ENCODE measurements around the gene CTBP2. TPM values are rescaled to one million over a fixed set of nuclear protein-coding genes. Genes with fewer than 3 reads are reported as not detected.

The CTBP2 gene
- total and polyA plus RNA-seq, 2 donors: 45.3 to 49.8 TPM

GRCh38 chr10:125102821-125103220 lies 57.5 kb downstream of the CTBP2 start:
- peaks cover 3% of the 10 kb centered on the region for H3K36me3 ChIP-seq (ENCODE audit: insufficient read depth)
- no peak overlapping the region for H3K27ac ChIP-seq (ENCODE audit: low read depth)
- H3K4me3 ChIP-seq (ENCODE audit: low read depth, low read length): no peak overlapping the region
- 90% methylated on average over 10 of the region's 10 CpGs for WGBS
- H3K4me1 ChIP-seq (ENCODE audit: insufficient read depth): no peaks in the 10 kb centered on the region
- no peak for DNase-seq (ENCODE audit: extremely low spot score)

- WGBS: 59% methylated on average over 3 of the region's 3 CpGs
- DNase-seq (ENCODE audit: extremely low spot score): no peak
- no peak overlapping the region for H3K4me3 ChIP-seq (ENCODE audit: low read depth, low read length)
- H3K27ac ChIP-seq (ENCODE audit: low read depth): no peak overlapping the region
- peaks cover 1% of the 10 kb centered on the region for H3K36me3 ChIP-seq (ENCODE audit: insufficient read depth)
- H3K4me1 ChIP-seq (ENCODE audit: insufficient read depth): no peaks in the 10 kb centered on the region
Measured at GRCh38 chr10:125102246-125102645, 58.1 kb downstream of the CTBP2 start.

DNA sequence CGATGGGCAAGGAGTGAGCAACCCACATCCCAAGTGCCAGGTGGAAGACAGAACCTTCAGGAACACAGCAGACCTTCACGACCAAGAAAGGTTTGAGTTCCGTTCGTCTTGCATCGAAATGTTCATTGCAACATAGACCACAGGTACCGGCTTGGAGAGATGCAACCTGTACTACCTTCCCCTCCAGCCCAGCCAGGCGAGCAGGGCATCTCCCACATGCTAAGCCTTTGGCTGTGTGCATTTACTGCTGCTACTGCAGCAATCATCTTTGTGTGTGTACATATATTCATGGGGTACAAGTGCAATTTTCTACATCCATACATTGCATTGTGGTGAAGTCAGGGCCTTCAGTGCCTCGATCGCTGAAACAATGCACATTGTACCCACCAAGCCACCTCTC lies 58.8 kb downstream of the CTBP2 start:
- no peaks in the 10 kb centered on the region for H3K4me1 ChIP-seq (ENCODE audit: insufficient read depth)
- H3K4me3 ChIP-seq (ENCODE audit: low read depth, low read length): no peak overlapping the region
- H3K27ac ChIP-seq (ENCODE audit: low read depth): no peak overlapping the region
- WGBS: 95% methylated on average over 9 of the region's 9 CpGs
- no peaks in the 10 kb centered on the region for H3K36me3 ChIP-seq (ENCODE audit: insufficient read depth)
- DNase-seq (ENCODE audit: extremely low spot score): no peak

DNA sequence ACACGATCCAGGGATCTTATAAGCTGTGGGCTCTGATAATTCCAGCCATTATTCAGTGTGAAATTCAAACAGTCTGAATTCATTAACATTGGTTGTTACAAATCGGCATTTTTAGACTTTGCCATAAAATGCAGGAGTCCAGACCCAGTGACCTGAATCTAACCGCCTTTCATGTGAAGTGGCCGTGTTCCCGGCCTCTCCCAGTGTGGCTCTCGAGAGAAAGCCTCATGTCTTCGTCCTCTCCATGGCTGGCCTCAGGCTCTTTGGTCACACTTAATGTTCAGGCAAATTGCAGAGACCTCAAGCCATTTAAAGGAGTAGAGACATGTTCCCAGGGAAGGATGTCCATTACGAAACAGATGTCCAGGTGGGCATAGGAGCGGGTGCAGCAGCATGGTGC lies 59.3 kb downstream of the CTBP2 start:
- 90% methylated on average over 9 of the region's 9 CpGs for WGBS
- no peaks in the 10 kb centered on the region for H3K4me1 ChIP-seq (ENCODE audit: insufficient read depth)
- no peak overlapping the region for H3K27ac ChIP-seq (ENCODE audit: low read depth)
- H3K36me3 ChIP-seq (ENCODE audit: insufficient read depth): no peaks in the 10 kb centered on the region
- no peak overlapping the region for H3K4me3 ChIP-seq (ENCODE audit: low read depth, low read length)
- no peak for DNase-seq (ENCODE audit: extremely low spot score)

GRCh38 chr10:125097409-125098070 lies 62.8 kb downstream of the CTBP2 start:
- no peak overlapping the region for H3K4me3 ChIP-seq (ENCODE audit: low read depth, low read length)
- 95% methylated on average over 20 of the region's 20 CpGs for WGBS
- DNase-seq (ENCODE audit: extremely low spot score): no peak
- H3K27ac ChIP-seq (ENCODE audit: low read depth): no peak overlapping the region
- H3K36me3 ChIP-seq (ENCODE audit: insufficient read depth): no peaks in the 10 kb centered on the region
- H3K4me1 ChIP-seq (ENCODE audit: insufficient read depth): no peaks in the 10 kb centered on the region

DNA sequence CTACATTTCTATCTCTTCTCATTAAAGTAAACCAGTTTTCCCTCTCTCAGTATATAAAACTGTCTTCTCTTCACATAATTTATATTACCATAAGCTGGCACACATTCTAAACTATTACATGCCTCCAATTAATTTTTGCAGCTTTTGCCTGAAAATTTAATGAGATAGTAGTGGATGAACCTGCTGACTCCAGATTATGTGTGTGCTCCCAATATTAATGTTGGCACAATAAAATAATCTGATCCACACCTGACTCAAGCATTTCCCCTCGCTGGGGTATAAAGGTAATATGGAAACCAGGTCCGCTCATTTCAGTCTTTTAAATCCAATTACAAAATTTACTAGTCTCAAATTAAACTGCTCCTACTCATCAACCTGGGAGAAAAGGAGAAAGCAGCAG lies 63.4 kb downstream of the CTBP2 start:
- Histone ChIP-seq H3K36me3 (ENCODE audit: insufficient read depth) (no peaks in the 10 kb centered on the region), H3K27ac (ENCODE audit: low read depth) (no peak overlapping the region), H3K4me1 (ENCODE audit: insufficient read depth) (no peaks in the 10 kb centered on the region), H3K4me3 (ENCODE audit: low read depth, low read length) (no peak overlapping the region)
- DNase-seq (ENCODE audit: extremely low spot score): no peak
- WGBS: 95% methylated on average over 2 of the region's 2 CpGs

- H3K4me3 ChIP-seq (ENCODE audit: low read depth, low read length): no peak overlapping the region
- 74% methylated on average over 6 of the region's 6 CpGs for WGBS
- H3K36me3 ChIP-seq (ENCODE audit: insufficient read depth): no peaks in the 10 kb centered on the region
- H3K27ac ChIP-seq (ENCODE audit: low read depth): no peak overlapping the region
- H3K4me1 ChIP-seq (ENCODE audit: insufficient read depth): no peaks in the 10 kb centered on the region
- DNase-seq (ENCODE audit: extremely low spot score): no peak
Measured at GRCh38 chr10:125096371-125096770, 64.0 kb downstream of the CTBP2 start.

GRCh38 chr10:125095776-125096175 lies 64.6 kb downstream of the CTBP2 start:
- Histone ChIP-seq H3K4me3 (ENCODE audit: low read depth, low read length) (no peak overlapping the region), H3K36me3 (ENCODE audit: insufficient read depth) (no peaks in the 10 kb centered on the region), H3K27ac (ENCODE audit: low read depth) (no peak overlapping the region), H3K4me1 (ENCODE audit: insufficient read depth) (no peaks in the 10 kb centered on the region)
- no peak for DNase-seq (ENCODE audit: extremely low spot score)
- 38% methylated on average over 5 of the region's 5 CpGs for WGBS

- DNase-seq (ENCODE audit: extremely low spot score): no peak
- Histone ChIP-seq H3K4me3 (ENCODE audit: low read depth, low read length) (no peak overlapping the region), H3K27ac (ENCODE audit: low read depth) (no peak overlapping the region), H3K4me1 (ENCODE audit: insufficient read depth) (no peaks in the 10 kb centered on the region), H3K36me3 (ENCODE audit: insufficient read depth) (no peaks in the 10 kb centered on the region)
- 91% methylated on average over 6 of the region's 6 CpGs for WGBS
Measured at GRCh38 chr10:125095228-125095627, 65.1 kb downstream of the CTBP2 start.

DNA sequence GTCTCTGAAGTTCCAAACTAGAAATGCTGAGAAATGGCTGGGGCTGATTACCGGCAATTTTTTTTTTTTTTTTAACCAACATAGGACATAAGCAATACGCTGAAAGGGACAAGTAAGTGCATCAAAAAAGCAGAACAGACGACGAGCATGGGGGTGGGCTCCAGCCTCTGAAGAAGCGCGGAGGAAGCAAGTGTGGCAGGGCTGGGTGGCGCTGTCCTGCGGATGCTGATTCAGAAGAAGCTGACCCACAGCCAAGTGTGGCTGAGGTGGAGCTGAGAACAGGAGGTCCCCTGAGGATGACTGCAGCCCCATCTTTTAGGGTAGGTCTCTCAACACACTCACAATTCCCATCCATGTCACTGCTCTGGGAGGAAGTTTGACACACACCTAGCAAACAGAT lies 65.6 kb downstream of the CTBP2 start:
- Histone ChIP-seq H3K4me1 (ENCODE audit: insufficient read depth) (no peaks in the 10 kb centered on the region), H3K27ac (ENCODE audit: low read depth) (no peak overlapping the region), H3K4me3 (ENCODE audit: low read depth, low read length) (no peak overlapping the region), H3K36me3 (ENCODE audit: insufficient read depth) (no peaks in the 10 kb centered on the region)
- no peak for DNase-seq (ENCODE audit: extremely low spot score)
- 88% methylated on average over 8 of the region's 8 CpGs for WGBS

DNA sequence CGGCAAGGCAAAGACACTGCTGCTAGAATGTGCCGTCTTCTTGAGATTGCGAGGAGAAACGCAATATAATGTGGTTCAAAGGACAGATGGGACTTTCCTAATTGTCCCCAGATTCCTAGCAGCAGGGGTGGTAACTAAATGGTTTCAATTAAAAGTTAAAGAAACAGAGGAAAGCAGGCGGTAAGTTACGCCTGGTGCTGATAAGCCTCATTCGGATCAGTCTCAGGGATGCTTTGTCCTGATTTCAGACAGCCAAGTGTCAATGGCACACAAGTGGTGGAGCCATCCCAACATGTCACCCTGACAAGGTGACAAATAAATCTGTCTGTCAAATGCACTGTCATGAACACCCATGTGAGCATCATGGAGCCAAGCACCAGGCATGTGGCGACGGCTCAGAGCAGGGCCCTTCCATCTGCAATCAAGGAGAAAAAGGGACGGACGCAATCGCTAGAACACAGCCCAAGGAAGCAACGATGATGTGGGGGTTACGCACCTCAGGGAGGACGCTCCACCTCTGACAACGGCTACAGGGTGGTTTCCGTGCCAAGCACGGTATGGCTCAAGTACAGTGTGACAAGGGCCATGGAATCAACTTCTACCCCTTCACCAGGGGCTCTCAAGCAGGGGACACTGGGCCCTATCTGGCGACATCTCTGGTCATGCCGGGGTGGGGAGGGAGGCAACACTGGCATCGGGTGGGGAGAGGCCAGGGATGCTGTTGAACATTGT lies 66.2 kb downstream of the CTBP2 start:
- H3K4me1 ChIP-seq (ENCODE audit: insufficient read depth): no peaks in the 10 kb centered on the region
- WGBS: 89% methylated on average over 21 of the region's 21 CpGs
- no peak overlapping the region for H3K4me3 ChIP-seq (ENCODE audit: low read depth, low read length)

GRCh38 chr10:125093199-125093973 lies 67.0 kb downstream of the CTBP2 start:
- Histone ChIP-seq H3K27ac (ENCODE audit: low read depth) (peak overlapping the region; percentile 57), H3K4me1 (ENCODE audit: insufficient read depth) (no peaks in the 10 kb centered on the region), H3K36me3 (ENCODE audit: insufficient read depth) (no peaks in the 10 kb centered on the region), H3K4me3 (ENCODE audit: low read depth, low read length) (no peak overlapping the region)
- no peak for DNase-seq (ENCODE audit: extremely low spot score)
- 41% methylated on average over 17 of the region's 17 CpGs for WGBS

More for the DNA sequence above, 66.2 kb downstream of the CTBP2 start:
- no peak for DNase-seq (ENCODE audit: extremely low spot score)
- H3K27ac ChIP-seq (ENCODE audit: low read depth): no peak overlapping the region
- H3K36me3 ChIP-seq (ENCODE audit: insufficient read depth): no peaks in the 10 kb centered on the region

GRCh38 chr10:125092564-125093031 lies 67.8 kb downstream of the CTBP2 start:
- Histone ChIP-seq H3K27ac (ENCODE audit: low read depth) (peak overlapping the region; percentile 24), H3K4me3 (ENCODE audit: low read depth, low read length) (no peak overlapping the region), H3K4me1 (ENCODE audit: insufficient read depth) (no peaks in the 10 kb centered on the region), H3K36me3 (ENCODE audit: insufficient read depth) (no peaks in the 10 kb centered on the region)
- no peak for DNase-seq (ENCODE audit: extremely low spot score)
- 95% methylated on average over 17 of the region's 17 CpGs for WGBS

DNA sequence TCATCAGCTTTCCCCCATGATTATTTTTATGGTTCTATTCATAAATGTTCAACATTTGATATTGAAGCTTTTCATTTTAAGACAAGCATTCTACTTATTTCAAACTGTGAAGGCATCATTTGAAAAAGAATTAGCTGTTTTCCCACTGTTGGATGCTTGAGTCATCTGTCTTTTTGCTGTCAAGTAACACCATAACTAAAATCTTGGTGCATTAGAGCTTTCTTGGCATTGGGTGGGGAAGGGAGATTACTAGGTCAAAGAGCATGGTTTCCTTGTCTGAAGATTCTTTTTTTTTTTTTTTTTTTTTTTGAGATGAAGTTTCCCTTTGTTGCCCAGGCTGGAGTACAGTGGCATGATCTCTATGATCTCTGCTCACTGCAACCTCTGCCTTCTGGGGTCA lies 68.5 kb downstream of the CTBP2 start:
- no peaks in the 10 kb centered on the region for H3K4me1 ChIP-seq (ENCODE audit: insufficient read depth)
- no peaks in the 10 kb centered on the region for H3K36me3 ChIP-seq (ENCODE audit: insufficient read depth)
- no peak for DNase-seq (ENCODE audit: extremely low spot score)
- no peak overlapping the region for H3K4me3 ChIP-seq (ENCODE audit: low read depth, low read length)
- no peak overlapping the region for H3K27ac ChIP-seq (ENCODE audit: low read depth)

All from urinary bladder (tissue), 4 donors.